Upper lobe of left lung (tissue), 6 donors: ENCODE data around the gene SYT9. TPM values are rescaled to one million over a fixed set of nuclear protein-coding genes. Genes with fewer than 3 reads are reported as not detected.

ENCODE experiments used
- ATAC-seq, 2 donors: fragments of 200-7000 bp; cut with Tn5 transposase; one replicate each; pipeline ENCODE4 v1.9.1; 2022; ENCODE audit warnings: mild to moderate bottlenecking in 2 of 2, moderate library complexity in 2 of 2; ENCODE audit not compliant: low FRiP score in 2 of 2
- DNase-seq, 2 donors: peaks; one replicate each; pipeline ENCODE4 v3.0.0-alpha.2; 2019 to 2020
- H3K27ac ChIP-seq, 4 donors: fragments of 200-600 bp; sonication (generic); one replicate each; pipeline ENCODE4 v1.5.1; 2016 to 2019
- H3K27me3 ChIP-seq, 4 donors: fragments of 200-600 bp; sonication (generic); one replicate each; pipeline ENCODE4 v1.5.1; 2017 to 2019
- H3K36me3 ChIP-seq, 4 donors: fragments of 200-600 bp; sonication (generic); one replicate each; pipeline ENCODE4 v1.5.1; 2016 to 2019
- H3K4me1 ChIP-seq, 4 donors: fragments of 200-600 bp; sonication (generic); one replicate each; pipeline ENCODE4 v1.5.1; 2018 to 2019
- H3K4me3 ChIP-seq, 4 donors: fragments of 200-600 bp; sonication (generic); one replicate each; pipeline ENCODE4 v1.5.1; 2017 to 2019; ENCODE audit warnings: mild to moderate bottlenecking in 2 of 4, moderate library complexity in 1 of 4
- H3K9me3 ChIP-seq, 4 donors: fragments of 200-600 bp; sonication (generic); one replicate each; pipeline ENCODE4 v1.5.1; 2018 to 2019
- CTCF ChIP-seq, 6 experiments: fragments of 450-650 bp in 4 of 6; fragments of 200-600 bp in 2 of 6; sonication (generic) in 2 of 6; IDR thresholded peaks; one replicate each; pipeline ENCODE4 v1.5.1; 2016 to 2019; ENCODE audit warnings: antibody characterized with exemption in 6 of 6
- EP300 ChIP-seq, 4 donors: sonication (generic); formaldehyde crosslinking; IDR thresholded peaks; one replicate each; pipeline ENCODE4 v1.5.1; 2017; ENCODE audit warnings: antibody characterized with exemption in 4 of 4, control low read depth in 2 of 4
- POLR2A ChIP-seq, 4 donors: fragments of 450-650 bp; IDR thresholded peaks; one replicate each; pipeline ENCODE4 v1.5.1; 2016 to 2017; ENCODE audit warnings: antibody characterized with exemption in 4 of 4, mild to moderate bottlenecking in 2 of 4
- POLR2AphosphoS5 ChIP-seq, 2 donors: sonication (generic); formaldehyde crosslinking; IDR thresholded peaks; one replicate each; pipeline ENCODE4 v1.5.1; 2017; ENCODE audit warnings: antibody characterized with exemption in 2 of 2
- WGBS, 2 donors: methylation state at CpG; one replicate each; pipeline ENCODE4 v1.1.5; 2017 to 2018; 5-methylcytosine and 5-hydroxymethylcytosine counted together
- total RNA-seq, 6 donors: library from RNA; depleted of rRNA in 4 of 6; stranded (reverse); fragments of >200 nt in 4 of 6; gene quantifications; one replicate each; pipeline versions ENCODE4 v1.1.0 to v1.2.1, GENCODE V29; 2016 to 2021
- donor health status: DM: no; HTN: no; CAD: no; lungs with moderate emphysema.
- donor health status: DM: no; HTN: yes; CAD: no; lungs with severe emphysema.

SYT9 gene
- total RNA-seq, 6 donors from 2014 or later = 0.27 to 0.30 TPM; not detected in 4

- ATAC-seq = no peak
Measured at GRCh38 chr11:7494086-7494745, 242.5 kb downstream of the SYT9 start.

GRCh38 chr11:7495882-7496551, 244.3 kb downstream of the SYT9 start:
- H3K4me1 ChIP-seq = peaks cover 0 to 6% (median 2%) of the 10 kb centered on the region in 4 donors
- H3K27me3 ChIP-seq = no peaks in the 10 kb centered on the region
- WGBS, 2 donors = 75 to 78% methylated on average over 4 of the region's 4 CpGs
- H3K36me3 ChIP-seq = no peaks in the 10 kb centered on the region
- H3K27ac ChIP-seq = peak overlapping the region in 1 of 4 donors; percentile 60
- ATAC-seq (peak; percentile 62 to 78), DNase-seq (peak in 1 of 2 donors; percentile 33)
- H3K4me3 ChIP-seq = no peak overlapping the region
- TF ChIP-seq POLR2A (IDR thresholded peaks at IDR 0.05) = no peak
- no peak for TF ChIP-seq CTCF (IDR thresholded peaks at IDR 0.05)
- no peak for TF ChIP-seq EP300 (IDR thresholded peaks at IDR 0.05)
- no peak for TF ChIP-seq POLR2AphosphoS5 (IDR thresholded peaks at IDR 0.05)
- H3K9me3 ChIP-seq = no peaks in the 10 kb centered on the region

More at GRCh38 chr11:7494086-7494745, 242.5 kb downstream of the SYT9 start:
- TF ChIP-seq POLR2A (IDR thresholded peaks at IDR 0.05) (no peak), POLR2AphosphoS5 (IDR thresholded peaks at IDR 0.05) (no peak), CTCF (IDR thresholded peaks at IDR 0.05) (no peak), EP300 (IDR thresholded peaks at IDR 0.05) (no peak)
- Histone ChIP-seq H3K4me3 (no peak overlapping the region), H3K9me3 (no peaks in the 10 kb centered on the region), H3K27me3 (no peaks in the 10 kb centered on the region), H3K4me1 (peaks cover 0 to 6% (median 2%) of the 10 kb centered on the region in 4 donors), H3K36me3 (no peaks in the 10 kb centered on the region), H3K27ac (no peak overlapping the region)
- 90 to 95% methylated on average over 5 of the region's 5 CpGs for WGBS, 2 donors
- DNase-seq = no peak

- Histone ChIP-seq H3K4me3 (no peak overlapping the region), H3K27me3 (no peaks in the 10 kb centered on the region), H3K27ac (no peak overlapping the region), H3K9me3 (no peaks in the 10 kb centered on the region), H3K4me1 (peaks cover 0 to 6% (median 2%) of the 10 kb centered on the region in 4 donors), H3K36me3 (no peaks in the 10 kb centered on the region)
- DNase-seq = no peak
- WGBS, 2 donors = 66 to 68% methylated on average over 4 of the region's 4 CpGs
- TF ChIP-seq CTCF (IDR thresholded peaks at IDR 0.05) (no peak), POLR2A (IDR thresholded peaks at IDR 0.05) (no peak), POLR2AphosphoS5 (IDR thresholded peaks at IDR 0.05) (no peak), EP300 (IDR thresholded peaks at IDR 0.05) (no peak)
- peak in 1 of 2 donors; percentile 47 for ATAC-seq
Measured at GRCh38 chr11:7498193-7498592, 246.5 kb downstream of the SYT9 start.

- Histone ChIP-seq H3K27ac (no peak overlapping the region), H3K9me3 (no peaks in the 10 kb centered on the region), H3K36me3 (no peaks in the 10 kb centered on the region), H3K27me3 (no peaks in the 10 kb centered on the region), H3K4me1 (peaks cover 0 to 6% (median 2%) of the 10 kb centered on the region in 4 donors), H3K4me3 (no peak overlapping the region)
- ATAC-seq = no peak
- WGBS, 2 donors = 94 to 97% methylated on average over 1 of the region's 1 CpG
- no peak for DNase-seq
- TF ChIP-seq POLR2AphosphoS5 (IDR thresholded peaks at IDR 0.05) (no peak), EP300 (IDR thresholded peaks at IDR 0.05) (no peak), POLR2A (IDR thresholded peaks at IDR 0.05) (no peak), CTCF (IDR thresholded peaks at IDR 0.05) (no peak)
Measured at GRCh38 chr11:7499081-7499480, 247.4 kb downstream of the SYT9 start.
